Stimulated activated naive B cell treated with anti-CD40 and anti-IgM and Interleukin-4, amounts not matched to agents 10 μg/mL and 1 μg/mL and 100 μg/mL, for 72 hours (primary cell): ENCODE data around the gene NT5M.
A peak's percentile ranks its signal among the peaks of the same experiment; 100 is the strongest.
"Not testable (repeated sequence)": the region's sequence is repeated elsewhere in the genome, so short reads cannot be mapped to it uniquely, and the experiment has no call there.

Experiments
- ATAC-seq, 2 donors: fragments of 150-1000 bp; cut with Tn5 transposase; replicated peaks; 2 replicates each; pipeline ENCODE4 v1.10.0; 2021; ENCODE audit warnings: moderate library complexity in 1 of 2
- DNase-seq: peaks from one replicate; pipeline ENCODE4 v3.0.0; 2021
- H3K27ac Mint-ChIP-seq: one replicate; pipeline ENCODE4 v1.8.0; 2022; ENCODE audit warnings: mild to moderate bottlenecking, mixed read lengths
- H3K27me3 Mint-ChIP-seq, 2 donors: one replicate each; pipeline ENCODE4 v1.8.0; 2022; ENCODE audit warnings: mixed read lengths in 2 of 2
- H3K36me3 Mint-ChIP-seq, 2 donors: one replicate each; pipeline ENCODE4 v1.8.0; 2022; ENCODE audit warnings: mixed read lengths in 2 of 2, mild to moderate bottlenecking in 1 of 2
- H3K4me1 Mint-ChIP-seq, 2 donors: one replicate each; pipeline ENCODE4 v1.8.0; 2022; ENCODE audit warnings: mixed read lengths in 2 of 2, mild to moderate bottlenecking in 1 of 2
- H3K4me3 Mint-ChIP-seq, 2 donors: one replicate each; pipeline ENCODE4 v1.8.0; 2022; ENCODE audit warnings: mild to moderate bottlenecking in 2 of 2, mixed read lengths in 2 of 2, moderate library complexity in 1 of 2
- H3K9me3 Mint-ChIP-seq, 2 donors: one replicate each; pipeline ENCODE4 v1.8.0; 2022; ENCODE audit warnings: mixed read lengths in 2 of 2, mild to moderate bottlenecking in 1 of 2

Gene NT5M

GRCh38 chr17:17285951-17286350 is 17.2 kb upstream of the NT5M start:
- no peaks in the 10 kb centered on the region for H3K27me3 Mint-ChIP-seq
- H3K36me3 Mint-ChIP-seq = no peaks in the 10 kb centered on the region
- DNase-seq (no peak), ATAC-seq (no peak)
- H3K27ac Mint-ChIP-seq = no peak overlapping the region
- H3K9me3 Mint-ChIP-seq = no peaks in the 10 kb centered on the region
- H3K4me3 Mint-ChIP-seq = no peak overlapping the region
- peaks cover 3 to 13% of the 10 kb centered on the region in 2 donors for H3K4me1 Mint-ChIP-seq

- Mint-ChIP-seq H3K4me3 (no peak overlapping the region), H3K27ac (no peak overlapping the region), H3K9me3 (no peaks in the 10 kb centered on the region), H3K4me1 (no peaks in the 10 kb centered on the region), H3K36me3 (no peaks in the 10 kb centered on the region), H3K27me3 (no peaks in the 10 kb centered on the region)
- ATAC-seq (no peak), DNase-seq (no peak)
These were observed 14.1 kb upstream of the NT5M start for GRCh38 chr17:17289086-17289485.

- no peak for DNase-seq
- no peak overlapping the region for H3K4me3 Mint-ChIP-seq
- no peak for ATAC-seq
- H3K27ac Mint-ChIP-seq = no peak overlapping the region
- H3K4me1 Mint-ChIP-seq = no peaks in the 10 kb centered on the region
- no peaks in the 10 kb centered on the region for H3K9me3 Mint-ChIP-seq
- no peaks in the 10 kb centered on the region for H3K27me3 Mint-ChIP-seq
- H3K36me3 Mint-ChIP-seq = no peaks in the 10 kb centered on the region
These were observed 13.5 kb upstream of the NT5M start for GRCh38 chr17:17289701-17290100.

- no peak overlapping the region for H3K4me3 Mint-ChIP-seq
- H3K36me3 Mint-ChIP-seq = peaks cover 0 to 2% of the 10 kb centered on the region in 2 donors
- H3K27ac Mint-ChIP-seq = no peak overlapping the region
- peak; percentile 23 to 46 for ATAC-seq
- H3K9me3 Mint-ChIP-seq = no peaks in the 10 kb centered on the region
- H3K27me3 Mint-ChIP-seq = no peaks in the 10 kb centered on the region
- peaks cover 9 to 22% of the 10 kb centered on the region in 2 donors for H3K4me1 Mint-ChIP-seq
- DNase-seq = no peak
These were observed 8.0 kb upstream of the NT5M start for GRCh38 chr17:17295141-17295540.

- peaks cover 11 to 31% of the 10 kb centered on the region in 2 donors for H3K4me1 Mint-ChIP-seq
- ATAC-seq (no peak), DNase-seq (no peak)
- H3K27me3 Mint-ChIP-seq = no peaks in the 10 kb centered on the region
- H3K27ac Mint-ChIP-seq = no peak overlapping the region
- no peak overlapping the region for H3K4me3 Mint-ChIP-seq
- no peaks in the 10 kb centered on the region for H3K9me3 Mint-ChIP-seq
- H3K36me3 Mint-ChIP-seq = peaks cover 0 to 2% of the 10 kb centered on the region in 2 donors
These were observed 6.0 kb upstream of the NT5M start for GRCh38 chr17:17297217-17297616.

- H3K4me1 Mint-ChIP-seq = peaks cover 12 to 37% of the 10 kb centered on the region in 2 donors
- peak; percentile 38 to 47 for ATAC-seq
These were observed 5.1 kb upstream of the NT5M start for GRCh38 chr17:17298108-17298507.

GRCh38 chr17:17300624-17301568 is 2.3 kb upstream of the NT5M start:
- peak overlapping the region; percentile 79 to 81 for H3K4me3 Mint-ChIP-seq
- peak; percentile 51 for DNase-seq
- ATAC-seq = peak; percentile 66 to 69
- H3K9me3 Mint-ChIP-seq = no peaks in the 10 kb centered on the region
- no peak overlapping the region for H3K27ac Mint-ChIP-seq
- no peaks in the 10 kb centered on the region for H3K36me3 Mint-ChIP-seq
- no peaks in the 10 kb centered on the region for H3K27me3 Mint-ChIP-seq
- H3K4me1 Mint-ChIP-seq = peaks cover 24 to 58% of the 10 kb centered on the region in 2 donors

More at GRCh38 chr17:17298108-17298507, 5.1 kb upstream of the NT5M start:
- Mint-ChIP-seq H3K9me3 (no peaks in the 10 kb centered on the region), H3K36me3 (peaks cover 0 to 2% of the 10 kb centered on the region in 2 donors), H3K4me3 (no peak overlapping the region), H3K27me3 (no peaks in the 10 kb centered on the region), H3K27ac (no peak overlapping the region)
- DNase-seq = no peak

GRCh38 chr17:17301659-17302058 is 1.5 kb upstream of the NT5M start:
- H3K36me3 Mint-ChIP-seq, H3K9me3 Mint-ChIP-seq, H3K27me3 Mint-ChIP-seq, ATAC-seq, H3K27ac Mint-ChIP-seq, DNase-seq: not testable (repeated sequence)
- H3K4me1 Mint-ChIP-seq = peaks cover 28 to 60% of the 10 kb centered on the region in 2 donors
- peak overlapping the region in 1 of 2 donors; percentile 35 for H3K4me3 Mint-ChIP-seq

- no peaks in the 10 kb centered on the region for H3K36me3 Mint-ChIP-seq
- peak overlapping the region; percentile 91 to 95 for H3K4me3 Mint-ChIP-seq
- peaks cover 19 to 41% of the 10 kb centered on the region in 2 donors for H3K4me1 Mint-ChIP-seq
- DNase-seq (no peak), ATAC-seq (no peak)
- H3K27me3 Mint-ChIP-seq = no peaks in the 10 kb centered on the region
- peak overlapping the region; percentile 75 for H3K27ac Mint-ChIP-seq
- no peaks in the 10 kb centered on the region for H3K9me3 Mint-ChIP-seq
These were observed 796 bp downstream of the NT5M start for GRCh38 chr17:17303847-17304490.

- Mint-ChIP-seq H3K27ac (peak overlapping the region; percentile 51), H3K4me3 (peak overlapping the region; percentile 91 to 95), H3K27me3 (no peaks in the 10 kb centered on the region), H3K4me1 (peaks cover 19 to 41% of the 10 kb centered on the region in 2 donors), H3K9me3 (no peaks in the 10 kb centered on the region), H3K36me3 (no peaks in the 10 kb centered on the region)
- peak in 1 of 2 donors; percentile 12 for ATAC-seq
- no peak for DNase-seq
These were observed 1.4 kb downstream of the NT5M start for GRCh38 chr17:17304521-17304985.

- DNase-seq = peak; percentile 51
- no peaks in the 10 kb centered on the region for H3K27me3 Mint-ChIP-seq
- H3K36me3 Mint-ChIP-seq = no peaks in the 10 kb centered on the region
- peak overlapping the region; percentile 69 for H3K27ac Mint-ChIP-seq
- no peaks in the 10 kb centered on the region for H3K9me3 Mint-ChIP-seq
- peak overlapping the region; percentile 78 for H3K4me3 Mint-ChIP-seq
- peak; percentile 83 to 86 for ATAC-seq
- H3K4me1 Mint-ChIP-seq = peaks cover 19 to 37% of the 10 kb centered on the region in 2 donors
These were observed 2.2 kb downstream of the NT5M start for GRCh38 chr17:17305281-17305801.

GRCh38 chr17:17309356-17309755 is 6.2 kb downstream of the NT5M start:
- DNase-seq = no peak
- no peak for ATAC-seq
- Mint-ChIP-seq H3K4me1 (peaks cover 16 to 19% of the 10 kb centered on the region in 2 donors), H3K27me3 (no peaks in the 10 kb centered on the region), H3K27ac (no peak overlapping the region), H3K36me3 (no peaks in the 10 kb centered on the region), H3K9me3 (no peaks in the 10 kb centered on the region), H3K4me3 (no peak overlapping the region)

- ATAC-seq (peak; percentile 92 to 97), DNase-seq (peak; percentile 53)
- no peaks in the 10 kb centered on the region for H3K36me3 Mint-ChIP-seq
- H3K9me3 Mint-ChIP-seq = no peaks in the 10 kb centered on the region
- no peak overlapping the region for H3K27ac Mint-ChIP-seq
- no peaks in the 10 kb centered on the region for H3K27me3 Mint-ChIP-seq
- H3K4me3 Mint-ChIP-seq = no peak overlapping the region
- H3K4me1 Mint-ChIP-seq = peaks cover 0 to 4% of the 10 kb centered on the region in 2 donors
These were observed 10.3 kb downstream of the NT5M start for GRCh38 chr17:17313350-17313991.

- no peaks in the 10 kb centered on the region for H3K36me3 Mint-ChIP-seq
- H3K9me3 Mint-ChIP-seq = no peaks in the 10 kb centered on the region
- ATAC-seq (no peak), DNase-seq (no peak)
- no peak overlapping the region for H3K4me3 Mint-ChIP-seq
- H3K27ac Mint-ChIP-seq = no peak overlapping the region
- H3K4me1 Mint-ChIP-seq = peaks cover 0 to 4% of the 10 kb centered on the region in 2 donors
- no peaks in the 10 kb centered on the region for H3K27me3 Mint-ChIP-seq
These were observed 11.4 kb downstream of the NT5M start for GRCh38 chr17:17314501-17315071.
